Measurements from ENCODE around the gene RALGPS1. TPM values are rescaled to one million over a fixed set of nuclear protein-coding genes. Genes with fewer than 3 reads are reported as not detected.

The RALGPS1 gene
- total RNA-seq: 2.4 and 3.2 TPM in 2 replicates

GRCh38 chr9:126914458-126915280 lies at the start of gene RALGPS1:
RALGPS1 (plus strand) TSS chr9:126914782; CDS start chr9:126962290, 47,508 bp downstream.

GRCh38 chr9:127122176-127123063 lies 207.8 kb downstream of the RALGPS1 start, which contains the start of gene ANGPTL2:
ANGPTL2 (minus strand) TSS chr9:127122635; CDS start chr9:127108731, 13,904 bp downstream.

GRCh38 chr9:127264462-127265219 lies 350.1 kb downstream of the RALGPS1 start, which contains the start of gene GARNL3:
GARNL3 (plus strand) TSS chr9:127264774; CDS start chr9:127264878, 104 bp downstream.

Other genes with a start within 250 kb of the RALGPS1 start
- 12.9 and 14.0 TPM in 2 replicates for gene ZBTB43, start 109.7 kb upstream of the RALGPS1 start, total RNA-seq
- 4.2 and 4.8 TPM in 2 replicates for gene ZBTB34, start 54.1 kb upstream of the RALGPS1 start, total RNA-seq
- 44.6 and 56.7 TPM in 2 replicates for gene ANGPTL2, start 207.9 kb downstream of the RALGPS1 start, total RNA-seq